ENCODE measurements around the gene VSX2. TPM values are rescaled to one million over a fixed set of nuclear protein-coding genes. Genes with fewer than 3 reads are reported as not detected.
A peak's percentile ranks its signal among the peaks of the same experiment; 100 is the strongest.

Gene VSX2
- total RNA-seq, 1 experiment from 2014 or later, result not detected

GRCh38 chr14:74242780-74243042 lies 3.5 kb downstream of the VSX2 start:
- H4K20me1 ChIP-seq (ENCODE audit: control insufficient read depth, insufficient read depth, insufficient read length), result no peaks in the 10 kb centered on the region
- no peak for DNase-seq

More at GRCh38 chr14:74242780-74243042, 3.5 kb downstream of the VSX2 start:
- H4K5ac ChIP-seq (ENCODE audit: insufficient read length, low read depth, low read length), result no peak overlapping the region
- no peaks in the 10 kb centered on the region for H3K79me1 ChIP-seq (ENCODE audit: insufficient read depth, low read depth, low read length, poor library complexity, severe bottlenecking)
- no peak overlapping the region for H3K9ac ChIP-seq (ENCODE audit: extremely low read depth, insufficient read length, low read length)
- no peak overlapping the region for H3T11ph ChIP-seq (ENCODE audit: low read length)
- H3K18ac ChIP-seq (ENCODE audit: insufficient read length, low read depth, low read length), result no peak overlapping the region
- Mint-ChIP-seq H3K4me1 (peaks cover 38 to 66% of the 10 kb centered on the region in 2 experiments), H3K27ac (no peak overlapping the region), H3K9me3 (no peaks in the 10 kb centered on the region; a peak in 2 of 5 replicates), H3K4me3 (peak overlapping the region in 1 of 2 experiments; percentile 80; a peak in 1 of 5 replicates), H3K27me3 (ENCODE audit: low read depth) (peaks cover 99% of the 10 kb centered on the region), H3K36me3 (ENCODE audit: insufficient read depth in 1 of 3, low read depth in 3 of 3) (no peaks in the 10 kb centered on the region; a peak in 1 of 7 replicates)
- no peak overlapping the region for H3K4ac ChIP-seq (ENCODE audit: low read depth, low read length)
- H2AK5ac ChIP-seq (ENCODE audit: insufficient read length, low read length), result no peak overlapping the region
- peaks cover 6% of the 10 kb centered on the region; the same call in 1 of the 2 replicates for H3K4me1 ChIP-seq (ENCODE audit: insufficient read depth, low read length)
- no peak for TF ChIP-seq CTCF (conservative IDR thresholded peaks at IDR 0.05)
- peaks cover 60% of the 10 kb centered on the region for H3K27me3 ChIP-seq (ENCODE audit: insufficient read depth, low read length)
- H4K8ac ChIP-seq (replicated peaks; ENCODE audit: insufficient read length, low read depth, low read length), result no peak overlapping the region
- no peak overlapping the region for H2BK15ac ChIP-seq (ENCODE audit: low read depth, low read length)
- no peak overlapping the region for H2BK5ac ChIP-seq (ENCODE audit: insufficient read length, low read length)
- H3K27ac ChIP-seq (ENCODE audit: insufficient read length, low read depth, low read length), result no peak overlapping the region
- H3K56ac ChIP-seq (ENCODE audit: insufficient read length, low read depth, low read length), result no peak overlapping the region
- H4K91ac ChIP-seq (ENCODE audit: insufficient read length, low read depth, low read length), result no peak overlapping the region
- no peak overlapping the region for H2BK120ac ChIP-seq (ENCODE audit: low read depth, low read length, poor library complexity, severe bottlenecking)
- no peak overlapping the region for H2BK12ac ChIP-seq (ENCODE audit: insufficient read length, low read depth, low read length)
- no peak overlapping the region for H3K14ac ChIP-seq (ENCODE audit: insufficient read depth, low read length)
- no peaks in the 10 kb centered on the region for H3K79me2 ChIP-seq (ENCODE audit: insufficient read depth, low read length)
- H2AFZ ChIP-seq (ENCODE audit: low read length), result no peak overlapping the region
- WGBS (ENCODE audit: extremely low coverage, insufficient read length, low lambda C conversion rate), result no CpG with 5 or more reads among the region's 4 CpGs
- H3K4me2 ChIP-seq (ENCODE audit: insufficient read depth, insufficient read length, low read length), result no peak overlapping the region
- peaks cover 21% of the 10 kb centered on the region for H3K23me2 ChIP-seq (ENCODE audit: insufficient read length, low read depth, low read length, poor library complexity, severe bottlenecking)
- H3K23ac ChIP-seq (ENCODE audit: insufficient read length, low read depth, low read length), result no peak overlapping the region
- no peaks in the 10 kb centered on the region for H3K9me3 ChIP-seq (ENCODE audit: control insufficient read depth, low read depth, low read length)
- H2BK20ac ChIP-seq (ENCODE audit: low read depth, low read length, poor library complexity, severe bottlenecking), result no peak overlapping the region

Data from H9 (cell line).